OCI-LY3 (cell line): Measurements from ENCODE around the gene NR6A1.

Experiments
- CTCF ChIP-seq: fragments of 200-600, 300-600 bp; sonication (generic); IDR thresholded peaks from 2 replicates; pipeline ENCODE4 v1.5.1; 2014; ENCODE audit warnings: antibody characterized with exemption, low read length, low read depth
- EZH2phosphoT487 ChIP-seq: fragments of 200-600 bp; shearing (Covaris generic); IDR thresholded peaks from 2 replicates; pipeline ENCODE4 v1.6.1; 2018; ENCODE audit warnings: antibody characterized with exemption, mixed run types, low read depth

DNA sequence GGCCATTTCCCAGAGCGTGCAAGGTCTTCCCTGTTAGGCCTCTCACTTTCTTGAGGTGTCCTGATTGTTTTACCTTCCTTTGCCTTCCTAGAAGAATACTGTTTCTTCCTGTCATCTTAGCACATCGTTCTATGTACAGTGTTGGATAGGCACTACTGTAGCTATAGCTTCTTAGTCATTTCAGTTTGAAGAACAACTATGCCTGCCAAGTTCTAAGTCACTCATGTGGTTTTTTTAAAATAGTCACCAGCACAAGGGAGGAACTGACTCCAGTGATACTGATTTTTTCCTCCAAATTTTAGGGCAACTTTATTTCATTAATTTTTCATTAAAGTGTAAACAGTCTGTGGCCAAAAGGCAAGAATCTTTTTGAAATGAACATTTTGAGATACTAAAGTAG, 141.5 kb downstream of the NR6A1 start:
- TF ChIP-seq CTCF (no peak), EZH2phosphoT487 (no peak)
